GM18858 (cell line): ENCODE data around the gene GALNT6.

ENCODE experiments used
- ATAC-seq: cut with Tn5 transposase; IDR thresholded peaks from one replicate; pipeline ENCODE4 v1.9.1; 2021; ENCODE audit not compliant: unreplicated experiment

The GALNT6 gene

DNA sequence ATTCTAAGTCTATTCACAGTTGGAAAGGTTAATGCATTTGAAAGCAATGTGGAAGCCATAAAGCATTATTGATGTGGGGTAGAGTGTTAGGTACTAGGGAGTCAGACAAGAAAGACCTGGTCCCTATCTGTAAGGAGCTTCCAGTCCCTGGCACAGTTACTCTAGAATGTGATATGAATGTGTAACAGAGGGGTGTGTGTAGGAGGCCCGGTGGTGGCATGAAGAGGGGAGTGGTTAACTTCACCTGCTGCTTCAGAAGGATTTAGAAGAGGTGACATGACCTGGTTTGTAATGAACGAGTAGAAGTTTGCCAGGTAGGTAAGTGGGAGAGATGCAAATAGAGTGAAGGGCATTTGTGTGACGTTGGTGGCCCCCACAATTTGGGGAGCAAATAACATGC, 15.1 kb upstream of the GALNT6 start:
- ATAC-seq, result no peak

DNA sequence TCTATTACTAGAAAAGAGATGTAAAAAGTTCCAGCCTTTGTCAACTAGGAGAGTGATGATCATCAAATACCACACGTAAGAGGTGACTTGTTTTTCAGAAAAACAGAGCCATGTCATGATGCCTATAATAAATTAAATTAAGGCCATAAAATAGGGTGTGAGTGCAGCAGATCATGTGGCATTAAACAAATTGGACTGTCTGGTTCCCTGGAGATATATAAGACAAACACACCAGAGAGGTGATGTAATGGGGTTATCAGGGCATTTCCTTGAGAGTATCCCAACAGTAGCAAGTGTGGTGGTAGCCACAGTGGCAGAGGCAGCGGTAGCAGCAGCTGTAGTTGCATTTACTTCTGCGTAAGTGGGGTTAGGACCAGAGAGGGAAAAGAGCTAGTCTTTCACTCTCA, 14.6 kb upstream of the GALNT6 start:
- ATAC-seq, result no peak

DNA sequence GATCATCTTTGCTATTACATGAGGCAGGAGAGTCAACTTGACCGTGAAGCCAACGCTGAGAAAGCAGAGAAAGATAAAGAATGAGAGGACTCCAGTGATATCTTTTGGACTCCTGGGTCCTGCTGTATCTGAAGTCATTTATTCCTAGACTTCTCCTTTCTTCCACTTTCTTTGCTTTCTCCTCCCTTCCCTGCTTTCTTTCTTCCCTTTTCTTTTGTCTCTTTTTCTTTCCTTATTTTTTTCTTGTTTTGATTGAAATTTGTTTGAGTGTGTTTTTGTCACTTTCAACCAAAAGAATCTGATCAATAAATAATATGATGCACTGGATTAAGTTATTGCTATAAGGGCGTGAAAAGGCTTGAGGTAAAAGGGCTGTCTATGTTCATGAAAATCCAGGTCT, 13.4 kb upstream of the GALNT6 start:
- ATAC-seq, result no peak

DNA sequence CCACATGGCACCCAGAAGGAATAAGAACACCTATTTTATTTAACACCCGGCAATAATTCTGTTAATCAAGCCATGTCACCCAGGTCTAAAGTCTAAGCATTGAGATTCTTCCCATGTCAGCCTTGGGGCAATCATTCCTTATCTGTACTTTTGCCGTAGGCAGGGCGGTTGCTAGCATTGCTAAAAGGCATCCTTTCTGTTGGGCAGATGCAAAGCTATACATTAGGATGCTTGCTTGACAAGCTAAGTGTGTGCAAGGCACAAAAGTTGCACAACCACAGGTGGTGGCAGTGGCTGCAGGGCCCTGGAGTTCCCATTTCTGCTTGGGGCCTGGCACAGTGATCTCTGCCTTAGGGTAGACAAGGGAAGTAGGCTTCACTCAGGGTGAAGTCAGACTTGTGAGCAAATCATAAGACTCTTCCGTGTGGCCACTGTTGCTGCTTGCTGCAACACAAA, 12.5 kb upstream of the GALNT6 start:
- ATAC-seq, result no peak

DNA sequence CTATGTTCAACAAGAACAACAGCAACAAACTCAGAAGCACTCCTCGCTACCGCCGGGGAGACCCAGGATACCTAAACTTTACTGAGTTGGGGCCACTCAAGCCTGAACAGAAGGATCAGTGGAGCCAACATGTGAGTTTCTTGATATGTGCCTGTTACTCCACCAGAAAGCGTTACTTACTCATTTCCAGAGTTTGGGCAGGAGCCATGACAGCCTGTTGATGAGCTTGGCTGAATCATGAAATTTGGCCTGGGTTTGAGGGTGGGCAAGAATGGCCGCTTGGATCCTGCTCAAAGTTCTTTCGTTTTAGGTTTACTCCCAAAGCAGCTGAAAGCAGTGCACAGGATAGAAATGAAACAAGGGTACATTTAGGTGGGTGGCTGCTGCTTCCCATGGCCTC, 12.0 kb upstream of the GALNT6 start:
- ATAC-seq, result no peak

DNA sequence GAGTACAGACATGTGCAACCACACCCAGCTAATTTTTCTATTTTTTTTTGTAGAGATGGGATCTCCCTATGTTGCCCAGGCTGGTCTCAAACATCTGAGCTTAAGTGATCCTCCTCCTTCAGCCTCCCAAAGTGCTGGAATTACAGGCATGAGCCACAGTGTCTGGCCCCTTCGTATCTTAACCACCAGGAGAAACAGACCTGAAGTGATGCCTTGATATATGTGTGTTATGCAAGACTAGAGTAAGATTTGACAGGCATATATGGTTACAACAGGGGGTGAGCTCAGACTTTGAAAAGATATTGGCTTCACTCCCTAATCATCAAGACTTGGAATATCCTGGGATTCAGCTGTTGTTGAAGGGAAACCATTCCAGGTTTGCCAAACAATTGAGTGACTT, 10.7 kb upstream of the GALNT6 start:
- ATAC-seq, result no peak

DNA sequence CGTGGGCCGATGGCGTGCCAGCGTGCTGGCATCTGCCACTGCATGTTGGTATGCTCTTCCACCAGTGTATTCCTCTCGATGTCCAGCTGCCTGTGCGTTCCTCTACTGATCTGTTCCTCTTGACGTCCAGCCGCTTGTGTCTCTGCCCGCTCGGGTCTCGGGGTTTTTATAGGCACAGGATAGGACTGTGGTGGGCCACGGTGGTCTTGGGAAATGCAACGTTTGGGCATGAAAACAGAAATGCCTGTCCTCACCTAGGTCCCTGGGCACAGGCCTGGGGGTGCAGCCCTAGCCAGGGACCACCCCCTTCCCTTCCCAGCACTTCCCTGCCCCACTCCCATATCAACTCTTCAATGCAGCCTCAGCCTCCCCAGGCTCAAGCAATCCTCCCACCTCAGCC, 10.3 kb upstream of the GALNT6 start:
- no peak for ATAC-seq

DNA sequence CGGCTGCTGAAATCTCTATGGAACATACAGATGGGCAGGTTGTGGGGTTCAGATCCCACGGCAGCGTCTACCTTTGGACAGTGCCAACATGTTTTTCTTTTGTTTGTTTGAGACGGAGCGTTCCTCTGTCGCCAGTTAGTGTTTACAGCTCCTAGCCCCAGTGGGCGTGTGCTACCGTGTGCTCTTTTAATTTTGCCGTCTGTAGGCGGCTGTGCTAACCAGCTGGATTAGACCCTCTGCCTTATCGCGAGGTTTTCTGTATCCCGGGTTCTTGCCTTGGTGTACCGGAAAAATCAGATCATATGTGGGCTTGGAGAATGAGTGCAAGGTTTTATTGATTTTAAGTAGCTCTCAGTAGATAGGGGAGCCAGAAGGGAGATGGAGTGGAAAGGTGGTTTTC, 9.8 kb upstream of the GALNT6 start:
- no peak for ATAC-seq

DNA sequence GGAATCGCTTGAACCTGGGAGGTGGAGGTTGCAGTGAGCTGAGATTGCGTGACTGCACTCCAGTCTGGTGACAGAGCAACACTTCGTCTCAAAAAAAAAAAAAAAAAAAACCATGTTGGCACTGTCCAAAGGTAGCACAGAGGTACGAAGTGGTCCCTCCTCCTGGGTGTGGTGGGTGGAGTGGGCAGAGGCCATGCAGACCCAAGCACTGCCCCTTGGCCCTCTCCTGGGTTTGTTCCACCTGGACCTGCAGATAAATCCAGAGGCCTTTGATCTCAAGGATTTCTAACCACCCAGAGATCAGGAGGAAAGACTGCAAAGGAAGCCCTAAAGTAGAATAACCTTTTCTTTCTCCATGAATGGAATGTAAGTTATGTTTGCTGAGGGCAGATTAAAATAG, 8.7 kb upstream of the GALNT6 start:
- ATAC-seq, result no peak

DNA sequence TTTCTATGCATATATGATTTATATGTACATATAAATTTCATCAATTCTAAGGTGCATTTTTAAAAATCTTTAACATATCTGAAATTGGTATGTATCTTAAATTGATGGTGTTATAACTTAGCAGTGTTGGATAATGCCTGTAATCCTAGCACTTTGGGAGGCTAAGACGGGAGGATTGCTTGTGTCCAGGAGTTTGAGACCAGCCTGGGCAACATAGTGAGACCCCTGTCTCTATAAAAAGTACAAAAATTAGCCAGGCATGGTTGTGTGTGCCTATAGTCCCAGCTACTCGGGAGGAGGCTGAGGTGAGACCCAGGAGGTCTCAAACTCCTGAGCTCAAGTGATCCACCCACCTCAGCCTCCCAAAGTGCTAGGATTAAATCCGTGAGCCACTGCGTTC, 6.5 kb upstream of the GALNT6 start:
- no peak for ATAC-seq

DNA sequence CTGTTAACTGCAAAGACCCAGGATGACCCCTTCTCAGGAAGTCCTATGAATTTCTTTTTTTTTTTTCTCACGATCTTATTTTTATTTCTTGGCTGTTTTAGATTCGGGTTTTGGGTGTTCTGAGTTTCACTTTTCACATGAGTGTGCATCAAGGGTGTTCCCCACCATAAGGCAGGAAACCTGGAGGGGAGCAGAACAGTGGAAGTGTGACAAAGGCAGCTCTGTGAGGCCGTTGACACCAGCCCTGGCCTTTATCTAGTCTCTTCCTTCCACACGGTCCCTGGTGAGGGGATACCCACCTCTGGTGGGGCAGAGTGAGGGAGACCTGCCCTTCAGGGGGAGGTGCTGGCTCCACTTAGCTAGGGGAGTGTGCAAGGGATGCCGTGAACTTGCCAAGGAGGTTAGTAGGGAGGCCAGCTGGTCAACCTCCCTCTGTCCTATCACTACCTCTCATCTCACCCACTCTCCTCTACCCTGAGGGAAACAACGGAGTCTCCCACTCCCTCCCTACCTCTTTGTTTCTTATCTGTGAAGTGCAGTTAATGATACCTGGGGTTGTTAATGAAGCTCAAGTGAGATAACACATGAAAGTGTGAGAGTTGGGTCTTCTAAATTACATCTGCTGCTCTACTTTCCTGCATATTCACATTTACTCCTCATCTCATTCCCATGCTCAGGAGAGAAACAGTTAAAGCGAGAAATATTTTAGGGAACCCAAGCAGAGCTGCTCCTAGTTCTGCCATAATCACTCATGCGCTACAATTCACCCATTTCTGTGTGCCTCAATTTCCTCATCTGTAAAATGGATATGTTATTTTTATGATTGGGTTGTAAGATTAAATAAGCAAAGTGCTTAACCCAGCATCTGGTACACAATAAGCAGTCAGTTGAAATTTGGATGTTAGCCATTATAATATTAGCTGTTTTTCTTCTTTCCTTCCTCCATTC, 4.4 kb upstream of the GALNT6 start:
- no peak for ATAC-seq

DNA sequence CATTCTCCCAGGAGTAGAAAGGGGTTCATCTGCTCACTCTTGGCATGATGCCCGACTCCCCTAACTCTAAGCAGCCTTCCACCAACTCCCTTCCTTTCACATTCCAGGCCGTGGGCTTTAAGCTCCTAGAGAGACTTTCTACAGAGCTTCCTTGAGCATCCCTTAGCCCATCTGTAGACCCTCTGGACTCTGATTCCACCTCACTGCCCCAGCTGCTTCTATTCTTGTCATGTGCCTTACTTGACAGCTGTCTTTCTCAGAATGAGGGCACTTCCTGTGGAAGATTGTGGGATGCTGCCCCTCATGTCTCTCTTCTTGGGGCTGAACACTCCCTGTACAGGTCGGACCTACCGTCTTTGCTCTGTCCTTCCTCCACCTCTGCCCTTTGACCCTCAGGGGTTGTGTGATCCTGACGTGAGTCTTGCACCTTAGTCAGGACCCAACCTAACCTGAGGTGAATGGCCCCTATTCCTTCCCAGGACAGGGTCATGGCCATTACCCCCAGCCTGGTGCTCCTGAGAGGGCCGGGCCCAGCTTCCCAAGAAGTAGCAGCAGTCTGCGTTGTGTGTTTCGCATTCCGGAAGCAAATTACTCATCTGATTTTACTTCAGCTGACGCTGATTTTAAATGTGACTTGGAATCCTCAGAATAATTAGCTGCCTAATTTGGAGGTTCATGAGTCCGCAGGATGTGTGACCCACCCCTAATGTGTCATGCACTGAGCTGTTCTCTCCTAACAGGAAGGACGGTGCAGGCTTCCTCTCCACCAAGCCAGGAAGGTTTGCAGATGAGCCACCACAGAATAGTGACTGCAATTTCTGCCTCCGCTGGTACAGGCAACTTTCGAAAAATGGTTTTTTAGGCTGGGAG, 2.7 kb upstream of the GALNT6 start:
- no peak for ATAC-seq

DNA sequence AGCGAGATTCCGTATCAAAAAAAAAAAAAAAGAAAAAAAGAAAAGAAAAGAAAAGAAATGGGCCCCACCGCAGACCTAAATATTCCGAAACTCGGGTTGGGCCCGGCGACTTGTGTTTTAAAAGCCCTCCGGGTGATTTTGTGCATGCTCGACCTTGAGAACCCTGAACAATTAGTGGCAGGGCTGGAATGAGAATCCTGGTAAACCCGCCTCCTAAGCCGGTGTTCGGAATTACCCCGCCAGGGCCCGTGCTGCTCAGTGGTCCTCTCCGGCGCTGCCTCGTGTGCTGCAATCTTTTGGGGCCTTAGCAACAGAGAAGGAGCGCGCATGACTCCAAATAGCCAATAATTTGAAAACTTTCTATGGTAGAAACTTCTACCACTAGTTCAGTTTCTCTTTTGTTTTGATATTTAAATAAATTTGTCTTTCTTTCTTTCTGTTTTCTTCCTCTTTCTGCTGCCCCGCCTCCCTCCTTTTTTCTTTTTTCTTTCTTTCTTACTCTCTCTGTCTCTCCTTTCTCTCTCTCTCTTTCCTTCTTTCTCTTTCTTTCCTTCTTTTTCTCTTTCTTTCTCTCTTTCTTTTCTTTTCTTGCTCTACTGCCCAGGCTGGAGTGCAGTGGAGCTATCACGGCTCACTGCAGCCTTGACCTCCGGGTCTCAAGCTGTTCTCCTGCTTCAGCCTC, 1.5 kb upstream of the GALNT6 start:
- ATAC-seq, result no peak

DNA sequence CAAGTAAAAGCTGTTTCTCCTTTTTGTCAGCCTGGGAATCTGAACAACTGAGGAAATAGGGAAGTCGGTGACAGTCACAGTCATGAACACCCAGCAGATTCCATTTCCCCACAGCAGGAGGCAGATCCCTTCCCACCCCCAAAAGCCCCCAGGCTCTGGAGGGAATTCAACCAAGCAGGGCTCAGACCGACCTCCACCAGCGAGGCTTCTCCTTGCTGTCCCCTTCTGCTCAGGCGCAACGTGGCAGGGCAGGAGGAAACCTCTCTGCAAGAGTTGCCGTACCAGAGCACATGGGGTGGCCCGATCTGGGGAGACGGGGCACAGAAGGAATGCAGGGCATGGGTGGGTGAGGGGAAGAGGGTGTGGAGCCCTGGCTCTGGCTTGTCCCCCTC, 319 bp downstream of the GALNT6 start:
- no peak for ATAC-seq

DNA sequence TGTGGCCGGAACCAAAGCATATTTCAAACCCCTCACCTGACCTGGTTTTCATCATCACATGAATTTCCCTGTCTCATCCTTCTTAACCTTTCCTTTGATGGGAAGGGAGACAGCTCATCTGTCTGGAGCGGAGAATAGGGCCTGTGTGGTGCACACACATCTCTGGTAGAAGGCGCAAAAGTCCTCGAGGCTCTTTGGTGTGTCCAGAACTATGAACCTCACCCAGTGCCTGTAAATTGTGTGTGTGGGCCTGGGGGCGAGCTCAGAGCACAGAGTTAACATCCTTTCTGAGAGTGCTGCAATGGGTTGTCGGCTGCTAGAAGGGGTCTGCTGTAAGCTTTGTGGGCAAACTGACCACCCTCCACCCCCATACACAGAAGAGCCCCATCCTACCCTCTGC, 749 bp downstream of the GALNT6 start:
- no peak for ATAC-seq

DNA sequence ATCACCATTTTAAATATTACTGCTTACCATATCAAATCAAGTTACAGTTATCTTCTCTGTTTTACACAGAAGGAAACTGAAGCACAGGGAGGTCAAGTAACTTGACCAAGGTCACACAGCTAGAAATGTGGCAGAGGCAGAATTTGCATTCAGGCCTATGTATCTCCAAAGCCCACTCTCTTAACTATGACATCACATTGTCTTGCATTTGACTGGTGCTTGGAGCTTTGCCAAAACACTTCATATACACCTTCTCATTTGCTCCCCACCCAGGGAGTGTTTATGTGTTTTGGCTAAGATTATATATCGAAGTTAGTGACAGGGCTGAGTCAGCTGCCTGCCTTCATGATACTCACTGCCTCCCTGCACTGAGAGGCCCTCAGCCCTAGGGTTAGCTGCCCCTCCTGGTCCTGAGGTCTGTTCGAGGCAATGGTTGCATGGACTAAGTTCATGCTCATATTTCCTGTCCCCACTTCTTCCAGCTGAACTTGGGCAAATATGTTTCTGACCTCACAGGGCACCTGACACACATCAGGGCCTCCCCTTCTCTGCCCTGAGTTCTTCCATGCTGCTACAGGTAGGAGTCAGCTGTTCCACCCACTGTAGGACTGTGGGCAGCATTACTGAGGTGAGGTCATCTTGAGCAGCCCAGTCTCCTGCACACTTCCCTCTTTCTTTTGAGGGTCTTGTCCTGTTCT, 1.8 kb downstream of the GALNT6 start:
- no peak for ATAC-seq

DNA sequence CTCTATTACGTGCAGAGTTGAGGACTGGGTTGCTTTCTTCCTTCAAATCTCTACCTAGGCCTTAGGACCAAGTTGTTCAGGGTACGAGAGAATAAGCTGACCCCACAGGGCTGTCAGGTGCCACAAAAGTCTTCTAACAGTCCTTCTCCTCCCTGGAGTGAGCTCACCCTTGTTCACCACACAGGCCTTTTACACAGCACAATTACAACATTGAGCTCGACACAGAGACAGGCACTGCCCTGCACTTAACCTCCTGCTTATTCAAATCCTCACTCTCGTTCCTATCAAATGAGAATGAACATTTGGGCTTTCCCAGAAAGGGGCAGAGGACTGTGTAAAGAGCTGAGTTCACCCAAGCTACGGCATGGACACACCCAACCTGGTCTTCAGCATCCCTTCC, 2.4 kb downstream of the GALNT6 start:
- ATAC-seq, result no peak

DNA sequence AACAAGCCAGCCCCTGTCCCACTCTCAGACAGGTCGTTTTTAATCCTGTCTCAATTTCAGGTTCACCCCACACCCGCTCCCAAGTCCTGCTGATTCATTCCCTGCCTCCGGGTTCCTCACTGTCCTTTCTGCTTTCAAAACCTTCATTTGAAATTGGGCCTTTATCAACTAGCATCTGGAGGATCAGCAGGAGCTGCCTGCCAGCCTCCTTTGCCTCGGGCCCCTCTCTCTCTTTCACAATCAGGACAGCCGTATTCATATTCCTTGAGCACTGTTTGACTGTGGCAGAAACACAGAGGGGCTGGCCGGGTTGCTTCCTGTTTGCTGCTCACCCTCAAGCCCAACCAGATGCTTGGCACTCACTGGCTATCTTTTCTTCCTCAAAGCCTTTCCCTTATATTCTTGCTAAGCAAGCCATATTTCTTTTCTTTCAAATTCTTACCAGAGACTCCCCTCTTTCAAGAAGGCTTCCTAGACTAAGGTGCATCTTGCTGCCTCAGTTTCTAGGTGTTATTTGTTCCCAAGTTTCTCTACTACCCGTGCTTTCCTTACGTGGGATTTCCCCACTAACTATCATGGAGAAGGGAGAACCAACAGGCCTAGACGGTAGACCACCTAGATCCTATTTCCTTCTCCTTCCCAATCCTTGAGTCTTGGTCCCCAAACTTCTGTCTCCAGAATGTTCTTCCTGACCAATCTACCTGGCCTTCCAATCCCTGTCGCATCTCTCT, 3.0 kb downstream of the GALNT6 start:
- ATAC-seq, result no peak

DNA sequence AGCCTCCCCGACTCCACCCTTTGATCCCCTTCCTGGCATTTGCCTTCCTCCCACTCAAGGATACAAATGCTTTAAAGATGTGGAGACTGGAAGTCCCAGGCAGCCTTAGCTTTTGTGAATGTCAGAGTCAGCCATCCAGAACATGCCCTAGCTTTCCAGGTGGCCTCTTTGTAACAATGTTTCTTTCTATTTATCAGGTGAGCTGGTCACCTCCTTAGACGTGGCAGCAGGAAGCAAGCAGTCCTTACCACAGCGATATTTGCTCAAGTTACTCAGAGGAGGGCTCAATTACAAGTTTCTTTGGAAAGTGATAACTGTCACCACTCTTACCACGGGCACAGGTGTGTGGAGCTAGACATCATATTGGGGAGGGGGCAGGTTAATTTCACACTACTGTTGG, 4.9 kb downstream of the GALNT6 start:
- ATAC-seq, result no peak

DNA sequence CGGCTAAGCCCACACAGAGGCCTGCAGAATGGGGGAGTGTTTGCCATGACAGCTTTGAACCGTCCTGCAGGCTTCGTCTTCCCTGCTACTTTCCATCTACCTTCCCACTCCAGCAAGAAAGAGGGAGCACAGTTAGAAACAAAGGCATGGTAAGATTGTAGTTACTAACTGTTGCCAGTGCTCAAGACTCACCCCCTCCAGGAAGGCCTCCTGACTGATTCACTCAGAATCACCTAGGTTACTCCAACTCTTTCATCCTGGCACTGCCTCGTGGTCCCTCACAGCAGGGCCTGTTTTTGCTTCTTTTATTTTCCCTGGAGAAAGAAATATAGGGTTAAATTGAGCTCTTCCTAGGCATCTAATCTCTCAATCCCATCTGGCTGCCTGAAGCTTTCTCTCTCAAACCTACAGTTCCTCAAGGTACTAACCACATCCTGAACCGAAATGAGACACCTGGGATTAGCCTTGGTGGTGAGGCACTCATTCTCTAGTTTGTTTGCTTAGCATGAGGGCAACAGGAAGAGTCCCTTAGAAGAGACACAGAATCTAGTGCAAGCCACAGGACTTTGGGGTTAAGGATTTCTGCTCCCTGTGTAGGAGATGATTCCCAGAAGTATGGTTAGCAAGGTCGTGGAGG, 7.8 kb downstream of the GALNT6 start:
- ATAC-seq, result no peak
